Frontal cortex (tissue), 1 donor: ENCODE results near the gene IFIT5. TPM values are rescaled to one million over a fixed set of nuclear protein-coding genes. Genes with fewer than 3 reads are reported as not detected.

Source experiments
- total RNA-seq: library from RNA; depleted of rRNA; stranded (reverse); fragments of >200 nt; gene quantifications from one replicate; pipeline ENCODE4 v1.2.3, GENCODE V29; 2014

IFIT5 gene
- total RNA-seq, 1 donor from 2014 or later, result 64.8 TPM

Other genes with a start within 250 kb of the IFIT5 start
- 0.82 TPM for gene CH25H, start 207.3 kb upstream of the IFIT5 start, total RNA-seq
- gene LIPA, start 162.8 kb upstream of the IFIT5 start, total RNA-seq, result 38.7 TPM
- 3.3 TPM for gene IFIT2, start 112.5 kb upstream of the IFIT5 start, total RNA-seq
- gene IFIT3, start 86.6 kb upstream of the IFIT5 start, total RNA-seq, result 6.5 TPM
- 0.41 TPM for gene IFIT1B, start 36.5 kb upstream of the IFIT5 start, total RNA-seq
- gene IFIT1, start 21.9 kb upstream of the IFIT5 start, total RNA-seq, result 5.7 TPM
- gene SLC16A12, start 121.0 kb downstream of the IFIT5 start, total RNA-seq, result 1.2 TPM
- 35.5 TPM for gene PANK1, start 230.7 kb downstream of the IFIT5 start, total RNA-seq